ENCODE measurements around the gene CDK14.
"Not testable (repeated sequence)": the region's sequence is repeated elsewhere in the genome, so short reads cannot be mapped to it uniquely, and the experiment has no call there.

CDK14 gene

DNA sequence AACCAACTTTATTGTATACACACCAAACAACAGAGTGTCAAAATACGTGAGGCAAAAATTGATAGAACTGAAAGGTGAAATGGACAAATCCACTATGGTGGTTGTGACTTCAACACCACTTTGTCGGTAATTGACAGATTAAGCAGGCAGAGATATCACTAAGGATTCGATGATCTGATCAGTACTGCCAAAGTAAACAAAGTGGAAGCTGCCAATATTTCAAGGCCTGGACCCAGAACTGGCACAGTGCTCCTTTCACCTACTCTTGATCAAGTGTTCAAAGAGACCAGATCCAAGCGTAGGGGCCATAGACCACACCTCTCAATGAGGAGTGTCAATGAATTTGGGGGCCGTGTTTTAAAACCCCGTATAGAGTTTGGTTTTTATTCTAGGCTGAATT, 167.0 kb downstream of the CDK14 start:
- no peak for DNase-seq

DNA sequence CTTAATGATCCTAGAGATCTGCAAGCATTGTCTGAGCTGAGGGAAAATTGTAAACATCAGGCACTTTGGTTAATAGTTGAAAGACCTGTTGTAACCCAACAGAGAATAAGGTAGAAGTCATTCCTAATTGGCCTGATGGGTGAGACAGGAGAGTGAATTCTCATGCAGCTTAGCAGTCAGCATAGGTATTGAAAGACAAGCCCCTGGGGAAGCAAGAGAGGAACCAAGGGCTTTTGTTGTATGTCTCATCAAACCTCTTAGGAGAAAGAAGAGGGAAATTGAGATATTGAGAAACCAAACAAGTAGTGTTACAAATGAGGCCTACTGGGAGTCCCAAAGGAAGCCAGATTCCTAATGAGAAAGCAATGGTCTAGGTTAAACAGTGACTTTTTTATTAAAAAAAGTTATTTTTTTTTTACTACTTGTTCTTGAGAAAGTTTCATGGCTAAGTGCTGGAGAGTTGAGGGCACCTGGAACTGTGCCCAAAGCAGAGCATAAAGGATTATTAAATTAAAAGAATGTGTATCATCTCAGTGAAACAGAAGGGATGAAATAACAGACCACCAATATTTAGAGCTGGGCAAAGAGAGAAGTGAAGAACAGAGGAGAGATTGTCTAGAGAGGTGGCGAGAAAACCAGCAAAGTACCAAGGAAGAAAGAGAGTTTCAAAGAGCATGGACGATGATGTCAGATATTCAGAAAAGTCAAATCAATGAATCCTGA, 168.9 kb downstream of the CDK14 start:
- no peak for DNase-seq

DNA sequence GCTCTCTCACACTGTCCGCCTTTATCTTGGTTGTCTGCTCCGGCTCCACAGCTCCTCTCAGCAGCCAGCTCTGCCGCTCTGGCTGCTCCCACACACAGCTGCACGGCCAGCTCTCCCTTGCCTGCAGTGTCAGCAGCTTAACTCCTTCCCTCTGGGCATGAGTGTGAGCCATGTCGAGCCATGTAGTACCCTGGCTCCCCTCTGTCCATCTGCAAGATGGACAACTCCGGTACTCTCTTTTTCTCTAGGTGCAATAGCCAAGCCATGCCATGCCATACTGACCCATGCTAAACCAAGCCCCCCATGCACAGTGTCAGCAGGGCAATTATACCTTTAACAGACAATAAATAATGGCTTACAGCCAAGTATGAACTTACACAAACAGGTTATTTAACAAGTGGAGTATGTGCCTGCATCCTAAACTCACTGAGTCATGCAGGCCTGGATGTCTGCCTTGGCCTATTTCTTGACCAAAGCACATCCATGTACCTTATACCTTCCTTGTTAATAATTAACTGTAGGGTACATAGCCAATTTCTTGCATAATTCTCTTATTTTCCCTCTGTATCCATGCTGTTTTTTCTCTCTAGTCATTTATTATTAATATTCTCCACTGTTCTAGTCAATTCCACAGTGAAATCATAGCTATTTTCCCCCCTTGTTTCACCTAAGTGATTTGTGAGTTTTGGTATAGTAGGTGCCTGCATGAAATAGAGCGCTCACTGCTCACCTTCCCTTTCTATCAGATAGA, 170.9 kb downstream of the CDK14 start:
- DNase-seq, result no peak

DNA sequence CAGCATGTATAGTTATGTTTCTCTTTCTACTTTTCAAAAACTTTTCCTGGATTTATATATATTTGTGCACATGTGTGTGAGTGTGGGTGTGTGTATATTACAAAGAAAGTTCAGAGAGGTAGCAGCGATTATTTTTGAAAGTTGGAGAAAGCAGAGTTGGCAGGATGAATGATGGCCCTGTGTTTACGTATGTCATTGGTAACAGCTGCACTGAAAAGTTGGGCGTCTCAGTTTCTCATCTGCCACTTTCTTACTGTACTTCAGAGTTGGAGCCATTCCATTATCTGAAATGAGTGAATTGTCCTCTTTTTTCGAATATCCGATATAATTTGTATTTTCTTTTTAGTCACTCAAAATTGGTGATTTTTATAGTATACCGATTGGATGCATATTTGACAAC, 172.2 kb downstream of the CDK14 start:
- DNase-seq, result no peak

DNA sequence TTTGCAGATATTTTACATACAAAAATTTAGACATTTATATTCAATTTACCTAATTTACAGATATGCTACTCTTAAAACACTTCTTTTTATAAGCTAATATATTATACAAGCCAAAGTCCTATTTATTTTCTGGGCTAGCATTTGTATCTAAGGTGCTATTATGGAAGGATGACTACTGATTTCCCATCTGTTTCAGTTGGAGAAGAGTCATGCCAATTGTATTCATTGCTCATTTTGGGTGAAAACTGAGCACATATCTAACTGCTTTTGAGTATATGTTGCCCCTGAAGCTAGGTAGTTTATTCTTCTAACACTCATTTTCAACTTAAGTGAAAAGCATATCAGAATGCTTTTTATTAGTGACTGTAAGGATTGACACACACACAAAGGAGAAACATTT, 172.9 kb downstream of the CDK14 start:
- DNase-seq, result no peak

DNA sequence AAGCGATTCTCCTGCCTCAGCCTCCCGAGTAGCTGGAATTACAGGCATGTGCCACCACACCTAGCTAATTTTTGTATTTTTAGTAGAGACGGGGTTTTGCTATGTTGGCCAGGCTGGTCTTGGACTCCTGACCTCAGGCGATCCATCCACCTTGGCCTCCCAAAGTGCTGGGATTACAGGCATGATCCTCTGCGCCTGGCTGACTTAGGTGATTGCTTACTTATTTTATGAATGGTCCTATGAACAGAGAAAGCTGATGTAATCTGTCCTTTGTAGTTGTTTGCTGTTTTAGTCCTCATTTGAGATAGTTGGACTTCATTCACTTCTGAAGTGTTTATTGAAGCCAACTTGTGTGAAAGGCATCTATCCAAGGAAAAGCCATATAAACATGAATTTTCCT, 173.4 kb downstream of the CDK14 start:
- DNase-seq, result not testable (repeated sequence)

DNA sequence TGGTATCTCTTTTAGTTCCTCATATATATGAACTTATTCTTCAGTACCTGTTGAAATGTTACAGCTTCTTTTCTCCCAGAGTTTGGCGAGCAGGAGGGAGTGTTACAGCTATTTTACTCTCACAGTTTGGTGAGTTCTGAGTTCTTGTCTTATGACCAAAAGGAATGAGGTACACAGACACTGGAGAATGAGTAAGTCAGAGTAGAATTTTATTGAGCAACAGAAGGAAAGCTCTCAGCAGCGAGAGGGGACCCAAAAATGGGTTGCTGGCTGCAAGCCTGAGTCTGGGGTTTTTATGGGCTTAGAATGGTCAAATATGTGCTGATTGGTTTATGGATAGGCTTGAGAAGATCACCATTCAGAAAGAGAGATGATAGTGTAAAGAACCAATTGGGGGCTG, 175.2 kb downstream of the CDK14 start:
- no peak for DNase-seq

DNA sequence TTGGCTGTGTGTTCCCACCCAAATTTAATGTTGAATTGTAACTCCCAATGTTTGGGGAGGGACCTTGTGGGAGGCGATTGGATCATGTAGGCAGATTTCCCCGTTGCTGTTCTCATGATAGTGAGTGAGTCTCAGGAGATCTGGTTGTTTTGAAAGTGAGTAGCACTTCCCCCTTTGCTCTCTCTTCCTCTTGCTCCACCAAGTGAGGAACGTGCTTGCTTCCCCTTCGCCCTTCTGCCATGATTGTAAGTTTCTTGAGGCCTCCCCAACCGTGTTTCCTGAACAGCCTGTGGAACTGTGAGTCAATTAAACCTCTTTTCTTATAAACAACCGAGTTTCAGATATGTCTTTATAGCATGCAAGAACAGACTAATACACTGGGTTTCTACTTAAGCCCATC, 176.3 kb downstream of the CDK14 start:
- DNase-seq, result no peak

DNA sequence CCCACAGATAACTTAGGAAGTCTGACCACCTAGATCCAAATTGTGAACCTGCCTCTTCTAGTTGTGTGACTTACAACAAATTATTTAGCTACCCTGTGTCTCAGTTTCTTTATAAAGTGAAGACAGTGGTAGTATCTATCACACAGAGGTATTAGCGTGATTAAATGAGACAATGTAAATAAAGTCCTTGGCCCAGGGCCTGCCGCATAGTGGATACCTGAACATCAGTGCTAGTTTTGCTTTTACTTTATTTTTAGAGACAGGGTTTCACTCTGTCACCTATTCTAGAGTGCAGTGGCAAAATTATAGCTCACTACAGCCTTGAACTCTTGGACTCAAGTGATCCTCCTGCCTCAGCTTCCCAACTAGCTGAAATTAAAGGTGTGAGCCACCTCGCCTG, 177.1 kb downstream of the CDK14 start:
- DNase-seq, result no peak

DNA sequence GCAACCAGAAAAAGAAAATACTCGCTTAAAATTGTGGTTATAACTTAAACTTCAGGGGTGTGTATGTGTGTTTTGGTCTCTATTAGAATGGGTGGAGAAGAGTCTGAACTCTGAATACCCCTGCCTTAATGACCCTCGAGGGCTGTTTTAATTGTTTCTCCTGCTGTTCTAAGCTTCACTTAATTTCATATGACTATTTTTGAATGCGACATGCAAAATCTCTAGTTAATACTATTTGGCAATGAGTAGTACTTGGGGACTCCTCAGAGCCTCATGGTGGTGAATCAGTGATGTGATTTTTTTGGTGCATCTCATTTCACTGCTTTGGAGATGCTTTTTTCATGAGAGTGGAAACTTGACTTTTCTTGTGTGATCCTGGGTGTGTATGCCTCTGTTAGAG, 178.6 kb downstream of the CDK14 start:
- DNase-seq, result no peak

DNA sequence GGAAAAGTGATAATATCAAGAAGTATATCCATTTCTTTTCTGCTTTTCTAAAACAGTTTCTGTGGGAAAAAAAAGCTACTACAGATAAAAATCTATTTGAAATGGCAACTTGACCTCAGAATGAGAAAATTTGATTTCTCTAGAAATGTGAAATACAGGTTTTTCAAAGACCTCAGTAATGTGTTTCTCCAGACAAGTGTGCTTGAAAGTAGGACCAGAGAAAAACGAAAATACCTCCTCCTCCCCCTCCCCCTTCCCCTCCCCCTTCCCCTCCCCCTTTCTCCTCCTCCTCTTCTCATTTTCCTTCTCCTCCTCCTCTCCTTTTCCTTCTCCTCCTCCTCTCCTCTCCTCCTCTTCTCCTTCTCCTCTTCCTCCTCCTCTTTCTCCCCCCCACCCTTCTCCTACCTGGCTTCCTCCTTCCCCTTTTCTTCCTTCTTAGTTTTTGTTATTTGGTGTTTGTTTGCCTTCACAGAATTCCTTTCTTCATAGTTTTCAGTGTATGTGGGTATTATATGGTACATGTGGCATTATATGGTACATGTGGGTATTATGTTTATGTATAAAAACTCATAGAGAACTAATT, 179.4 kb downstream of the CDK14 start:
- DNase-seq, result no peak

DNA sequence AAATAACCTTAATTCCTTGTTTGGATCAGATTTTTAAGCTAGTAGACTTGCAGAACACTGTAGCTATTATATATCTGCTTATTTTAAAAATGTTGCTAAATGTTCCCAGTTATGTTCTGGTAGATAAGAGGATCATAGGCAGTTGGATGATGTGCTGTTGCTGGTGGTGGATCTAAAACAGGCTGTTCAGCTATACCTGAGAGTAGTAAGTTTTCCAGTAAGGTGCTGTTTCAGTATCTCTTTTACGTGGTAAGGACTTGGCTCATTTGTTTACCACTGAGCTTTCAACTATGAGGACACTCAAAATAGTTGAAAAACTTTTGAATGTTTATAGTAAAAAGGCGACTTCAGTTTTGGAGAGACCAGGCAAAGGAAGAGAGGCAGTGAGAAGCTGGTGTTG, 180.9 kb downstream of the CDK14 start:
- DNase-seq, result no peak

DNA sequence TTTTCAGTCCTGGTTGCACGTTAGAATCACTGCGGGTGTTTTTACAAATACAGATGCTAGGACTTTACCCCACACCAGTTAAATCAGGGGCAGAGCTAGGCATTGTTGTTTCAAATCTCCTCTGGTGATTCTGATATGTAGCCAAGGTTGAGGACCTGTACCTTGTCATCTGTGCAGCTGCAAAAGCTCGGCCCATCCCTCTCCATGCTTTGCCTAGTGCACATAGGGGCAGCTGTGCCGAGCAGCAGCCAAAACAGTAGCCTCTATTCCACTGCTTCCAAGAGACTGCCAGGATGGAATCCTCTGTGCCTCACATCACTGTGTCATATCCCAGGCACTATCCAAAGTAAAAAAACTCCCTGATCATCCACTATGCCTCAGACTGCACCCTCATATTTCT, 181.3 kb downstream of the CDK14 start:
- no peak for DNase-seq

DNA sequence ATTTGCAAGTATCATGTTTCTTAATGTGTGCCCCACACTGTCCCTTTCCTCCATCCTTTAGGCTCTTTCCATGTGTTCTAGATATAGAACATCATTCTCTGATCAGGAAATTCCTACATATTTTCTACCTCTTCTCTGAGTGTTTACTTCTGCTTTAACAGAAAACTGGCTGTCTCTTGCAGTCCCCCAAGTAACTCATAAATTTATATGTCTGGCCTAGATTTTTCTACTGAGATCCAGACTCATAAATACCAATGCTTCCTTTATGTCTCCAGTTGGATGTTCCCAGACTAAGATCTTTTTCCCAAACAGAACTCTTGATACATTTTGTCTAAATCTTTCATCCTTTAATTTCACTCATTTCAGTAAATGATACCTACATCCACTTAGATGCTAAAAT, 181.8 kb downstream of the CDK14 start:
- DNase-seq, result no peak

DNA sequence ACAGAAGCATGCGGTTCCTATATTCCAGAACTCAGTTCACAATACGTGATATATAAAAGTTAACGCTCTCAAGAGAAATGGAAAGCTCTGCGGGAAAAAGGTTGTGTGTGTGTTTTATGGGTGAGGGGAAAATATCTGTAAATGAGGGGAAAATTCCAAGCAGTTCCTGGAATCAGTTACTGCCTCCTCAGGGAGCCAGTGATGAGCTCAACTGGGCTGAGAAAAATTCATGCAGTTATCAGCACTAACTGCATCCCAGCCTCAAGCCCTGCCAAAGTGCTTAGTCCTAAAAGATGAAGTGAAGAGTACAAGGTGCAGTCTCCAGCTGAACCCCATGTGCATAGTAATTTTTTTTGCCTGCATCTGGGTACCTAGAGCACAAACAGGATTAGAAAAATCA, 191.9 kb downstream of the CDK14 start:
- DNase-seq, result no peak

DNA sequence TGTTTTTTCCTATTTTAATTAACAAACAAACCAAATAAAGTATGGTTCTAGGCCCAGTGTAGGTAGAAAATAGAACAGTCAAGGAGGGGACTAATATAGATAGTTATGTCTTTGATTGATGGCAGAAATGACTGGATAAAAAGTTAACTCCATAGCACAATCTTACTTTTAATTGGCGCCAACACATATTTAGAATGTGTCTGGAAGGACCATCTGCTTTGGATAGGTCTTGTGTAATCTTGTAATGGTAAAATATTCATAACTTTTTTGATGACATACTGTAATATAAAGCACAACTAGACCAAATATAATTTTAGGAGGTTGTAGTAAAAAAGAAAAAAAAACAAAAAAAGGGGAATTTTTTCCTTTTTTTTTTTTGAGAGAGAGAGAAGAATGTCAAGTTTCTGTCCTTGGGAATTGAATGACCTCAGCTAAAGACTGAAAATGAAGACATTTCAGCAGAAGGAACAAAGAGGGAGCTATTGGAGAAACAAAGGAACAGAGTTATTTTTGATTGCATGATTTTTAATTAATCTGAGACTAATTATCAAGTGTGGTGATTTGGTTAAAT, 193.7 kb downstream of the CDK14 start:
- DNase-seq, result no peak

DNA sequence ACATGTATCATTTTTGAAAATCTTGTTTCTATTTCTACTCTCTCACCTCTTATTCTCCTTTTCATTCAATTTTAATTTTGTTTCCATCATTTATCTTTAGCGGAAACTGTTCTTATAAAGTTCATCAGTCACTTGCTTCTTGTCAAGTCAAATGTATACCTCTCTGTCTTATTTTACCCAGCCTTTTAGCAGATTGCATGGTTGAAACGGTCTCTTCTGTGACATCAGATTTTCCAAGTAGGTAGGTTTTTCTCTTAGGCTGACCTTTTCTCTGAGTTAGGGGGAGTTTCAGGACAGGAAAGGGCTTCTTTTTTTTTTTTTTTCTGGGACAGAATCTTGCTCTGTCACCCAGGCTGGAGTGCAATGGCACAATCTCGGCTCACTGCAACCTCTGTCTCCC, 195.5 kb downstream of the CDK14 start:
- no peak for DNase-seq

DNA sequence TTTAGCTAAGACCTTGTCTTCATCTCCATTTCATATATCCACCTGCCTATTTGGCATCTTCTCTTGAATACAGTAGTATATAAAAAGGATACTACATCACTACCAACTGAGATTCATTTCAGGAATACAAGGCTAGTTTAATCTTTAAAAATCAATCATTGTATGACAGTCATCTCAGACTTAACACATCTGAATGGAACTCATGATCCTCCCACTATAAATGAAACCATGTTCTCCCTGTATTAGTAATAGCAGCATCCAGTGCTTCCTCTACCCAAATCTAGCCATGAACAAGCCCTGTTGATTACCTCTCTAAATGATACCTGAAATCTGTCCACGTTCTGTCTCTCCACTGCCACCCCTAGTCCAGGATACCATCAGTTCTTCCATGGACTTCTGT, 196.2 kb downstream of the CDK14 start:
- DNase-seq, result peak; percentile 9

DNA sequence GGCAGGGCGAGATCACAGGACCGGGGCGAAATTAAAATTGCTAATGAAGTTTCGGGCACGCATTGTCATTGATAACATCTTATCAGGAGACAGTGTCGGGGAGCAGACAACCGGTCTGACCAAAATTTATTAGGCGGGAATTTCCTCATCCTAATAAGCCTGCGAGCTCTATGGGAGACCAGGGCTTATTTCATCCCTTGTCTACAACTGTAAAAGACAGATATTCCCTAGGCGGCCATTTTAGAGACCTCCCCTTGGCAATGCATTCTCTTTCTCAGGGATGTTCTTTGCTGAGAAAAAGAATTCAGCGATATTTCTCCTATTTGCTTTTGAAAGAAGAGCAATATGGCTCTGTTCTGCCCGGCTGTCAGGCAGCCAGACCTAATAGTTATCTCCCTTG, 198.1 kb downstream of the CDK14 start:
- DNase-seq, result not testable (repeated sequence)

DNA sequence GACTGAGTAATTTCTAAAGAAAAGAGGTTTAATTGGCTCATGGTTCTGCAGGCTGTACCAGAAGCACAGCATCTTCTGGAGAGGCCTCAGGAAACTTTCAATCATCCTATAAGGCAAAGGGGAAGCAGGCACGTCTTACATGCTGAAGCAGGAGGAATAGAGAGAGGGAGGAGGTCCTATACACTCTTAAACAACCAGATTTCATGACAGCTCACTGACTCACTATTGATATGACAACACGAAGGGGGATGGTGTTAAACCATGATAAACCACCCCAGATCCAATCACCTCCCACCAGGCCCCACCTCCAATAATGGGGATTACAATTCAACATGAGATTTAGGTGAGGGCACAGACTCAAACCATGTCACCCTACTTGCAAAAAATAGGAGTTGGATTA, 201.5 kb downstream of the CDK14 start:
- no peak for DNase-seq

DNA sequence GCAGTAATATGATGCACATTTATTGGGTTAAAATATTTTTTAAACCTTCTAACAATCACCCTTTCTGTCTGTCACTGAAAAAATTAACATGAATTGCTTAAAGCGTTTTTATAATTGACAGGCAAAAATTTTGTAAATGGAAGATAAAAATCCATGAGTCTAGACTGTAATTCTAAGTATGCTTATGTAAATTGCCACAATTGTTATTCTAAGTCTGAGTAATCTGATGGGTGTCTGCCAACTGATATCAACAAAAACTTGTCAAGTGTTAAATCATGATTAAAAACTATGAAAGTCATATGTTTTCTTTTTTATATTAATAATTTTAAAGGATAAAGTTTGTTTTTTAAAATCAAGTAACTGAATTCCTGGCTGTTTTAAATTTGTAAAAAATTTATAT, 208.2 kb downstream of the CDK14 start:
- no peak for DNase-seq

DNA sequence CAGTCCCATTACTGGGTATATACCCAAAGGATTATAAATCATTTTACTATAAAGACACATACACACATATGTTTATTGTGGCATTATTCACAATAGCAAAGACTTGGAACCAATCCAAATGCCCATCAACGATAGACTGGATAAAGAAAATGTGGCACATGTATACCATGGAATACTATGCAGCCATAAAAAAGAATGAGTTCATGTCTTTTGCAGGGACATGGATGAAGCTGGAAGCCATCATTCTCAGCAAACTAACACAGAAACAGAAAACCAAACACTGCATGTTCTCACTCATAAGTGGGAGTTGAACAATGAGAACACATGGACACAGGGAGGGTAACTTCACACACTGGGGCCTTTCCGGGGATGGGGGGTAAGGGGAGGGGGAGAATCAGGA, 219.4 kb downstream of the CDK14 start:
- not testable (repeated sequence) for DNase-seq

DNA sequence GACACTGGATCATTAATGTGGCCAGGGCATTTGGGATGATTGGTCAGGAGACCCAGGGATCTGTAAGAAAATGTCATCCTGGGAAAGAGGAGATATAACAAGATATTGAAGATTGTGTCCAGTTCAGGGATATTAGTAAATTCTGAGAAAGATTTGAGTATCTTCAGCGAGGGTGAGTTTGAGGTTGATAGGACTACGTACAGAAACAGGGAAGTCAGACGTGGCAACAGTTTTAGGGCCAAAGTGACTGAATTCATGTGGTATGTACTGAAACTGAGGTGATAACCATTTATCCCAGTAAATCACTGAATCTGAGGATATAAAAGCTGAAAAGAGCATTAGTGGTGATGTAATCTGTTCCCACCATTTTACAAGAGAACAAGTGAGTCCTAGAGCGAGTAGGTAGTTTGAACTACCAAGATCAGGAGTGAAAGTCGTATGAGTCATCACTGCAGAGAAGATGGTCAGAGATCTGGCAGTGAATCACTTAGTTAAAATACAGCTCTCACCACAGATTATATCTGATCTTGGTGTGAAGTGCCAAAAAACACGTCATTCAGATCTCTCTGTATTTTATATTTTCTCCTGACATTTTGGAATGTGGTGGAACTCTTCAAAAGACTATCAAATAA, 220.5 kb downstream of the CDK14 start:
- peak; percentile 76 for DNase-seq

DNA sequence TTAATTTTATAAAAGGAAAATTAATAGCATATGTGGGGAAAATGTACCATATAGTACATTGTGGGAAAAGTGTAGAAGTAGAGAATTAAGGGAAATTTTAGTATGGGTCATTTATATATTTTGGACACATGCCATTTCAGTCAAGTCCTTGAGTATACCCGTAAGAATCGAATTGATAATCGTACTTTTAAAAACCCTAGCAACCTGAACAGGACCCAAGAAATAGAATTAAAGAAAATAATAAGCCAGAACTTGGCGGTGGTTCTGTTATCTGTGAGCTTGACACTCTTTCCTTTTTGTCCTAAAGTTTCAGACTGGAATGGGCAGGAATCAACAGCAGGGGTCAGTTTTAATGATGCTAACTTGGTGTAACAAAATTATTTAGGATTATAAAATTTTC, 221.0 kb downstream of the CDK14 start:
- no peak for DNase-seq

Data from activated CD4-positive, alpha-beta T cell treated with anti-CD3 and anti-CD28 coated beads, Interleukin-2, Interleukin-6, amounts not matched to agents 100 ng/mL and 50 ng/mL, durations not matched to agents 16 hours and 8 hours (primary cell).